Ectodermal cell (in vitro differentiated cells): ENCODE results near the gene LBX2.
A peak's percentile ranks its signal among the peaks of the same experiment; 100 is the strongest.
"Not testable (repeated sequence)": the region's sequence is repeated elsewhere in the genome, so short reads cannot be mapped to it uniquely, and the experiment has no call there.

Experiments
- H3K27ac ChIP-seq: 2 replicates; pipeline ENCODE4 v1.7.0; 2013; ENCODE audit warnings: mild to moderate bottlenecking, low read depth, low read length; ENCODE audit not compliant: insufficient read depth, poor library complexity, severe bottlenecking
- H3K27me3 ChIP-seq: 2 replicates; pipeline ENCODE4 v1.7.0; 2013; ENCODE audit warnings: mild to moderate bottlenecking, low read length; ENCODE audit not compliant: insufficient read depth, control insufficient read depth, poor library complexity, severe bottlenecking
- H3K36me3 ChIP-seq: one replicate; pipeline ENCODE4 v1.7.0; 2013; ENCODE audit warnings: low read length; ENCODE audit not compliant: control insufficient read depth, insufficient read depth
- H3K4me1 ChIP-seq: one replicate; pipeline ENCODE4 v1.7.0; 2013; ENCODE audit warnings: low read length; ENCODE audit not compliant: control insufficient read depth, insufficient read depth
- H3K4me3 ChIP-seq: 2 replicates; pipeline ENCODE4 v1.7.0; 2013; ENCODE audit warnings: low read depth, low read length, control low read depth; ENCODE audit not compliant: insufficient read depth
- H3K9me3 ChIP-seq: 2 replicates; pipeline ENCODE4 v1.7.0; 2013; ENCODE audit warnings: mild to moderate bottlenecking, low read length, moderate library complexity; ENCODE audit not compliant: control insufficient read depth
- WGBS, 2 experiments: methylation state at CpG; one replicate each; pipeline ENCODE4 v1.1.7; 2013; ENCODE audit warnings: missing lambda C conversion rate in 2 of 2; 5-methylcytosine and 5-hydroxymethylcytosine counted together

LBX2 gene

GRCh38 chr2:74481961-74482800, 17.2 kb downstream of the LBX2 start:
- Histone ChIP-seq H3K4me3 (peak overlapping the region; percentile 98), H3K9me3 (no peaks in the 10 kb centered on the region), H3K36me3 (no peaks in the 10 kb centered on the region), H3K27ac (peak overlapping the region; percentile 1), H3K4me1 (peaks cover 12% of the 10 kb centered on the region), H3K27me3 (no peaks in the 10 kb centered on the region)
- 1 to 2% methylated on average over 80 of the region's 80 CpGs for WGBS, 2 experiments

- H3K4me1 ChIP-seq, result peaks cover 12% of the 10 kb centered on the region
- H3K27ac ChIP-seq, result no peak overlapping the region
- WGBS, 2 experiments, result 86 to 89% methylated on average over 3 of the region's 3 CpGs
- H3K27me3 ChIP-seq, result no peaks in the 10 kb centered on the region
- H3K9me3 ChIP-seq, result no peaks in the 10 kb centered on the region
- H3K4me3 ChIP-seq, result peak overlapping the region; percentile 98
- no peaks in the 10 kb centered on the region for H3K36me3 ChIP-seq
These were observed 18.0 kb downstream of the LBX2 start for GRCh38 chr2:74481431-74481830.

GRCh38 chr2:74474899-74475298, 24.5 kb downstream of the LBX2 start:
- no peak overlapping the region for H3K4me3 ChIP-seq
- no peaks in the 10 kb centered on the region for H3K27me3 ChIP-seq
- H3K36me3 ChIP-seq, result peaks cover 15% of the 10 kb centered on the region
- no peak overlapping the region for H3K27ac ChIP-seq
- H3K4me1 ChIP-seq, result peaks cover 13% of the 10 kb centered on the region
- 88 to 90% methylated on average over 5 of the region's 5 CpGs for WGBS, 2 experiments
- no peaks in the 10 kb centered on the region for H3K9me3 ChIP-seq

GRCh38 chr2:74474481-74474880, 24.9 kb downstream of the LBX2 start:
- Histone ChIP-seq H3K36me3 (peaks cover 15% of the 10 kb centered on the region), H3K4me3 (no peak overlapping the region), H3K27me3 (no peaks in the 10 kb centered on the region), H3K27ac (no peak overlapping the region), H3K4me1 (peaks cover 13% of the 10 kb centered on the region), H3K9me3 (no peaks in the 10 kb centered on the region)
- WGBS, 2 experiments, result 94 to 95% methylated on average over 6 of the region's 6 CpGs

- peaks cover 15% of the 10 kb centered on the region for H3K36me3 ChIP-seq
- H3K4me3 ChIP-seq, result peak overlapping the region; percentile 94
- WGBS, 2 experiments, result 45 to 46% methylated on average over 7 of the region's 7 CpGs
- peaks cover 13% of the 10 kb centered on the region for H3K4me1 ChIP-seq
- peak overlapping the region; percentile 74 for H3K27ac ChIP-seq
- no peaks in the 10 kb centered on the region for H3K27me3 ChIP-seq
- no peaks in the 10 kb centered on the region for H3K9me3 ChIP-seq
These were observed 26.5 kb downstream of the LBX2 start for GRCh38 chr2:74472945-74473258.

- Histone ChIP-seq H3K36me3 (peaks cover 15% of the 10 kb centered on the region), H3K27me3 (no peaks in the 10 kb centered on the region), H3K27ac (peak within 1 kb of the TSS; percentile 79), H3K4me3 (peak within 1 kb of the TSS; percentile 94), H3K9me3 (no peaks in the 10 kb centered on the region), H3K4me1 (peaks cover 13% of the 10 kb centered on the region)
- 2 to 3% methylated on average over 66 of the region's 66 CpGs for WGBS, 2 experiments
These were observed 27.1 kb downstream of the LBX2 start, which contains the start of gene MRPL53 for GRCh38 chr2:74472086-74472944. MRPL53 (minus strand) TSS chr2:74472680; CDS start chr2:74472660, 20 bp downstream.

GRCh38 chr2:74471332-74472065, 27.9 kb downstream of the LBX2 start:
- Histone ChIP-seq H3K36me3 (peaks cover 15% of the 10 kb centered on the region), H3K4me1 (peaks cover 13% of the 10 kb centered on the region), H3K4me3 (peak overlapping the region; percentile 94), H3K27me3 (no peaks in the 10 kb centered on the region), H3K27ac (peak overlapping the region; percentile 79), H3K9me3 (no peaks in the 10 kb centered on the region)
- 73 to 80% methylated on average over 16 of the region's 16 CpGs for WGBS, 2 experiments

- not testable (repeated sequence) for H3K4me3 ChIP-seq, H3K27ac ChIP-seq, H3K27me3 ChIP-seq, H3K9me3 ChIP-seq
- Histone ChIP-seq H3K36me3 (peaks cover 15% of the 10 kb centered on the region), H3K4me1 (peaks cover 13% of the 10 kb centered on the region)
- WGBS, 2 experiments, result 93 to 94% methylated on average over 11 to 12 of the region's 12 CpGs
These were observed 28.7 kb downstream of the LBX2 start for GRCh38 chr2:74470742-74471141.

- Histone ChIP-seq H3K4me3 (peak overlapping the region; percentile 81), H3K9me3 (no peaks in the 10 kb centered on the region), H3K4me1 (peaks cover 5% of the 10 kb centered on the region), H3K27ac (no peak overlapping the region), H3K36me3 (peaks cover 8% of the 10 kb centered on the region), H3K27me3 (no peaks in the 10 kb centered on the region)
- 15% methylated on average over 13 of the region's 13 CpGs for WGBS, 2 experiments
These were observed 35.0 kb downstream of the LBX2 start for GRCh38 chr2:74464406-74464805.

- Histone ChIP-seq H3K9me3 (no peaks in the 10 kb centered on the region), H3K36me3 (peaks cover 8% of the 10 kb centered on the region)
- WGBS, 2 experiments, result 92 to 97% methylated on average over 4 of the region's 4 CpGs
These were observed 36.7 kb downstream of the LBX2 start for GRCh38 chr2:74462786-74463105.

More at GRCh38 chr2:74462786-74463105, 36.7 kb downstream of the LBX2 start:
- Histone ChIP-seq H3K27ac (no peak overlapping the region), H3K27me3 (no peaks in the 10 kb centered on the region), H3K4me3 (no peak overlapping the region), H3K4me1 (peaks cover 5% of the 10 kb centered on the region)
